CD4-positive, alpha-beta T cell treated with Interleukin-6 at 100 ng/mL for 8 hours (primary cell): ENCODE results near the gene PCDHGB6.
"Not testable (repeated sequence)": the region's sequence is repeated elsewhere in the genome, so short reads cannot be mapped to it uniquely, and the experiment has no call there.

Experiments used
- DNase-seq: peaks from one replicate; pipeline ENCODE4 v3.0.0-alpha.2; 2020; ENCODE audit warnings: mixed read lengths, low spot score

Gene PCDHGB6

DNA sequence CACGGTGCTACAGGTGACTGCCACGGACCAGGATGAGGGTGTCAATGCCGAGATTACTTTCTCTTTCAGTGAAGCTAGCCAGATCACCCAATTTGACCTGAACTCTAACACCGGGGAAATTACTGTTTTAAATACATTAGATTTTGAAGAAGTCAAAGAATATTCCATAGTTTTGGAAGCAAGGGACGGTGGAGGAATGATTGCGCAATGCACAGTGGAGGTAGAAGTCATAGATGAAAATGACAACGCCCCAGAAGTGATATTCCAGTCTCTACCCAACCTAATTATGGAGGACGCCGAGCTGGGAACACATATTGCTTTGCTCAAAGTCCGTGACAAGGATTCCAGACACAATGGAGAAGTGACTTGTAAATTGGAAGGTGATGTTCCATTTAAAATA lies 19.2 kb upstream of the PCDHGB6 start:
- no peak for DNase-seq

GRCh38 chr5:141389153-141390042 lies 18.4 kb upstream of the PCDHGB6 start:
- no peak for DNase-seq

DNA sequence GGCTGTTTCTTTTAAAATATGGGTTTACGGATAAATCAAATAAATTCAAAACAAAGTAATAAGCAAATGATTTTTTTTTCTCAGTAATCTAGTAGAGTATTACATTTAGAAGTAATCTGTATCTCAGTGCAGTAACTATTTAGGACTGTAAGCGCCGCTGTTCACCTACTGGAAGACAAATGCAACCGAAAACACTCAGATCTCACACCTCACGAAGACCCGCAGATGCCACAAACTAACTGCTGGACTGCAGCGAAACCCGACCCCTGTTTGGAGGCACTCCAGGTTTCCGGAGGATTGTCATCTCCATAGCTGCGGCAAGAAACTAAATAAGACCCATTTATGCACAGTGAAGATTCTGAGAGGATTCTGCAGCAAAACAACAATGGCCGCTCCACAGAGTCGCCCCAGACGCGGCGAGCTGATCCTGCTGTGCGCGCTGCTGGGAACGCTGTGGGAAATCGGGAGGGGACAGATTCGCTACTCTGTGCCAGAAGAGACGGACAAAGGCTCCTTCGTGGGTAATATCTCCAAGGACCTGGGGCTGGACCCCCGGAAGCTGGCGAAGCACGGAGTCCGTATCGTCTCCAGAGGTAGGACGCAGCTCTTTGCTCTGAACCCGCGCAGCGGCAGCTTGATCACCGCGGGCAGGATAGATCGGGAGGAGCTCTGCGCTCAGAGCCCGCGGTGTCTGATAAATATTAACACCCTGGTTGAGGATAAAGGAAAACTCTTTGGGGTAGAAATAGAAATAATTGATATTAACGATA lies 15.2 kb upstream of the PCDHGB6 start, which contains the start of gene PCDHGA8:
TSS of gene PCDHGA8 (plus strand) at position 205 of the 770 bp plus-strand sequence. CDS start at position 386, 181 bp downstream.
- no peak for DNase-seq

- DNase-seq: no peak
These were observed 14.6 kb upstream of the PCDHGB6 start for GRCh38 chr5:141393267-141393666.

- DNase-seq: not testable (repeated sequence)
These were observed 13.2 kb upstream of the PCDHGB6 start for GRCh38 chr5:141394401-141395187.

DNA sequence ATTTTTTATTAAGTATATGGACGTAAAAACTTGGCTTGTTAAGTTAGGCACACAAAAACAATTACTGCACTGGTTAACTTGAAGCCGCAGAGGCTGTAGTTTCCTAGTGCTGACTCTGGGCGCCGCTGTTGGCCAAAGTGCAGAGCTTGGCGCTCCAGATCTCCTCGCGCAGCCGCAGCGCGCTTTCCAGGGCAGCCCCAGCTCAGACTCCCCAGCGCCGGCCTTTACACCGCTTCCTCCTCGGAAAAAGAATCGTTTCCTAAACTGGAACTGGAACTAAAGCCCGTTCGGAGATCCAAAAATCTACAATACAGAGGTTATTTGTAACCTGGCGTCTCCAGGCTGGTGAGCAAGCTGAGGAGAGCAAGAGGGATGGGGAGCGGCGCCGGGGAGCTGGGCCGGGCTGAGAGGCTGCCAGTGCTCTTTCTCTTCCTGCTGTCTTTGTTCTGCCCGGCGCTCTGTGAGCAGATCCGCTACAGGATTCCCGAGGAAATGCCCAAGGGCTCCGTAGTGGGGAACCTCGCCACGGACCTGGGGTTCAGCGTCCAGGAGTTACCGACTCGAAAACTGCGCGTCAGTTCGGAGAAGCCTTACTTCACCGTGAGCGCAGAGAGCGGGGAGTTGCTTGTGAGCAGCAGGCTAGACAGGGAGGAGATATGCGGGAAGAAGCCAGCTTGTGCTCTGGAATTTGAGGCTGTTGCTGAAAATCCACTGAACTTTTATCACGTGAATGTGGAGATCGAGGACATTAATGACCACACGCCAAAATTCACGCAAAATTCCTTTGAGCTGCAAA lies 9.9 kb upstream of the PCDHGB6 start, which contains the start of gene PCDHGB5:
TSS of gene PCDHGB5 (plus strand) at position 192 of the 796 bp plus-strand sequence. CDS start at position 373, 181 bp downstream.
- peak; percentile 14 for DNase-seq

DNA sequence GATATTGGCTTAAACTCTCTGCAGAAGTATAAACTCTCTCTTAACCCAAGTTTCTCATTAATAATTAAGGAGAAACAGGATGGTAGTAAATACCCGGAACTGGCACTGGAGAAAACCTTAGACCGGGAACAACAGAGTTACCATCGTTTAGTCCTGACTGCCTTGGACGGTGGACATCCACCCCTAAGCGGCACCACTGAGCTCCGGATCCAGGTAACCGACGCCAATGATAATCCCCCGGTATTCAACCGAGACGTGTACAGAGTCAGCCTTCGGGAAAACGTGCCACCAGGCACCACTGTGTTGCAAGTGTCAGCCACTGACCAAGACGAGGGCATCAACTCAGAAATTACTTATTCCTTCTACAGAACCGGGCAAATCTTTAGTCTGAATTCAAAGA lies 9.2 kb upstream of the PCDHGB6 start:
- no peak for DNase-seq

DNA sequence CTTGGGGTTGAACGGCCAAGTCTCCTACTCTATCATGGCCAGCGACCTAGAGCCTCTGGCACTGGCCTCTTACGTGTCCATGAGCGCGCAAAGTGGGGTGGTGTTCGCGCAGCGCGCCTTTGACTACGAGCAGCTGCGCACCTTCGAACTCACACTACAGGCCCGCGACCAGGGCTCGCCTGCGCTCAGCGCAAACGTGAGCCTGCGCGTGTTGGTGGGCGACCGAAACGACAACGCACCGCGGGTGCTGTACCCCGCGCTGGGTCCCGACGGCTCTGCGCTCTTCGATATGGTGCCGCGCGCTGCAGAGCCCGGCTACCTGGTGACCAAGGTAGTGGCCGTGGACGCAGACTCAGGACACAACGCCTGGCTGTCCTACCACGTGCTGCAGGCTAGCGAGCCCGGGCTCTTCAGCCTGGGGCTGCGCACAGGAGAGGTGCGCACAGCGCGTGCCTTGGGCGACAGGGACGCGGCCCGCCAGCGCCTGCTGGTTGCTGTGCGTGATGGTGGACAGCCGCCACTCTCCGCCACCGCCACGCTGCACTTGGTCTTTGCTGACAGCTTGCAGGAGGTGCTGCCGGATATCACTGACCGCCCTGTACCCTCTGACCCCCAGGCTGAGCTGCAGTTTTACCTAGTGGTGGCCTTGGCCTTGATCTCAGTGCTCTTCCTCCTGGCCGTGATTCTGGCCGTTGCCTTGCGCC lies 8.1 kb upstream of the PCDHGB6 start:
- no peak for DNase-seq

DNA sequence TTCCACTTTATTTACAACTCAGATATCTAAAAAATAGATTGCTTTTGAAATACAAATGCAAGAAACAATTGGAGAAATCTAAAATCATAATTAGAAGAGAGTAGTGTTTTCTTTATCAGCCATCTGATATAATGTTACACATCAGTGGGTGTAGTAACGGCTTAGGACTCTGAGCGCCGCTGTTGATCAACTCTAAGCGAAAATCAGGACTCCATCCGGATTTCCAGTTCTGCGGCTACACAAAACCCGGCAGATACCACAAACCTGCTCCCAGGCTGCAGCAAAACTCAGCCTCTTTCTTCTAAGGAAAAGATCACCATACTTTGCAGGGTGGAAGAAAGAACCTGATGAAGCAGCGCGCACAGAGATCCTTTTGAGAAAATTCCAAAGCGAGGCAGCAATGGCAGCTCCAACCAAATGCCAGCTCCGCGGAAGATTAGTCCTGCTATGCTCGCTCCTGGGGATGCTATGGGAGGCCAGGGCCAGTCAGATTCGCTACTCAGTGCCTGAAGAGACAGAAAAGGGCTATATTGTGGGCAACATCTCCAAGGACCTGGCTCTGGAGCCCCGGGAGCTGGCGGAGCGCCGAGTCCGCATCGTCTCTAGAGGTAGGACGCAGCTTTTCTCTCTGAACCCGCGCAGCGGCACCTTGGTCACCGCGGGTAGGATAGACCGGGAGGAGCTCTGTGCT lies 5.1 kb upstream of the PCDHGB6 start, which contains the start of gene PCDHGA9:
TSS of gene PCDHGA9 (plus strand) at position 226 of the 691 bp plus-strand sequence. CDS start at position 401, 175 bp downstream.
- DNase-seq: no peak

- no peak for DNase-seq
These were observed 4.4 kb upstream of the PCDHGB6 start for GRCh38 chr5:141403387-141403786.

GRCh38 chr5:141409598-141410306 lies 1.9 kb downstream of the PCDHGB6 start:
- no peak for DNase-seq

DNA sequence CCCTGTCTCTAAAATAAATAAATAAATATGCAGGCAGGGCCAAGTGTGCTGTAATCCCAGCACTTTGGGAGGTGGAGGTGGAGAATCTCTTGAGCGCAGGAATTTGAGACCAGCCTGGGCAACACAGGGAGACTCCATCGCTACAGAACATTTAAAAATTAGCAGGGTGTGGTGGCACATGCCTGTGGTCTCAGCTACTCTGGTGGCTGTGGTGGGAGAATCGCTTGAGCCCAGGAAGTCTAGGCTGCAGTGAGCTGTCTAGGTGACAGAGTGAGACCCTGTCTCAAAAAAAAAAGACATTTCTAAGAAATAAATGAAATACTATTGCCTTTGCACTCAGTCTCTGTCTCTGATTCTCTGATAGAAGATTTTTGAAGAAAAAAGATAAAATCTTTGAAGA lies 3.8 kb downstream of the PCDHGB6 start:
- no peak for DNase-seq

DNA sequence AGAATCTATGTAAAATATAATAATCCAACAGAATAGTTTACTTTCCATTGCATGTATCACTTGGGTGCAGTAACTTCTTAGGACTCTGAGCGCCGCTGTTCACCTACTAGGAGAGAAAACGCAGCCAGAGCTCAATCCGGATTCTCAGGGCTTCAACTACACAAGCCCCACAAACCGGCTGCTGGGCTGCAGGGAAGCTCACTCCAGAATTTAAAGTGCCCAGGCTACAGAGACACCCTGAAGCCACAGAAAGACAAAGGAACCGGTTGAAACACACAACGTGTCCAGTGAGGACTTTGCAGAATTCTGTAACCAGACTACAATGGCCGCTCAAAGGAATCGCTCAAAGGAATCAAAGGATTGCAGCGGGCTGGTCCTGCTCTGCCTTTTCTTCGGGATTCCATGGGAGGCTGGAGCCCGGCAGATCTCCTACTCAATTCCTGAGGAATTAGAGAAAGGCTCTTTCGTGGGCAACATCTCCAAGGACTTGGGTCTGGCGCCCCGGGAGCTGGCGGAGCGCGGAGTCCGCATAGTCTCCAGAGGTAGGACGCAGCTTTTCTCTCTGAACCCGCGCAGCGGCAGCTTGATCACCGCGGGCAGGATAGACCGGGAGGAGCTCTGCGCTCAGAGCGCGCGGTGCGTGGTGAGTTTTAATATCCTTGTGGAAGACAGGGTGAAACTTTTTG lies 5.2 kb downstream of the PCDHGB6 start, which contains the start of gene PCDHGA10:
TSS of gene PCDHGA10 (plus strand) at position 134 of the 686 bp plus-strand sequence. CDS start at position 323, 189 bp downstream.
- DNase-seq: peak; percentile 53

- no peak for DNase-seq
These were observed 5.8 kb downstream of the PCDHGB6 start for GRCh38 chr5:141413540-141414069.

DNA sequence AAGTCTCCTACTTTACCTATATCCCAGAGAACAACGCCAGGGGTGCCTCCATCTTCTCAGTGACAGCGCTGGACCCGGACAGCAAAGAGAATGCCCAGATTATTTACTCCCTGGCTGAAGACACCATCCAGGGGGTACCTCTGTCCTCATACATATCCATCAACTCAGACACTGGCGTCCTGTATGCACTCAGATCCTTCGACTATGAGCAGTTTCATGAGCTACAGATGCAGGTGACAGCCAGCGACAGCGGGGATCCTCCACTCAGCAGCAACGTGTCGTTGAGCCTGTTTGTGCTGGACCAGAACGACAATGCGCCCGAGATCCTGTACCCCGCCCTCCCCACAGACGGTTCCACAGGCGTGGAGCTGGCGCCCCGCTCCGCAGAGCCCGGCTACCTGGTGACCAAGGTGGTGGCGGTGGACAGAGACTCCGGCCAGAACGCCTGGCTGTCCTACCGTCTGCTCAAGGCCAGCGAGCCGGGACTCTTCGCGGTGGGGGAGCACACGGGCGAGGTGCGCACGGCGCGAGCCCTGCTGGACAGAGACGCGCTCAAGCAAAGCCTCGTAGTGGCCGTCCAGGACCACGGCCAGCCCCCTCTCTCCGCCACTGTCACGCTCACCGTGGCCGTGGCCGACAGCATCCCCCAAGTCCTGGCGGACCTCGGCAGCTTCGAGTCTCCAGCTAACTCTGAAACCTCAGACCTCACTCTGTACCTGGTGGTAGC lies 6.9 kb downstream of the PCDHGB6 start:
- DNase-seq: not testable (repeated sequence)

- DNase-seq: not testable (repeated sequence)
These were observed 7.4 kb downstream of the PCDHGB6 start for GRCh38 chr5:141415275-141415618.

DNA sequence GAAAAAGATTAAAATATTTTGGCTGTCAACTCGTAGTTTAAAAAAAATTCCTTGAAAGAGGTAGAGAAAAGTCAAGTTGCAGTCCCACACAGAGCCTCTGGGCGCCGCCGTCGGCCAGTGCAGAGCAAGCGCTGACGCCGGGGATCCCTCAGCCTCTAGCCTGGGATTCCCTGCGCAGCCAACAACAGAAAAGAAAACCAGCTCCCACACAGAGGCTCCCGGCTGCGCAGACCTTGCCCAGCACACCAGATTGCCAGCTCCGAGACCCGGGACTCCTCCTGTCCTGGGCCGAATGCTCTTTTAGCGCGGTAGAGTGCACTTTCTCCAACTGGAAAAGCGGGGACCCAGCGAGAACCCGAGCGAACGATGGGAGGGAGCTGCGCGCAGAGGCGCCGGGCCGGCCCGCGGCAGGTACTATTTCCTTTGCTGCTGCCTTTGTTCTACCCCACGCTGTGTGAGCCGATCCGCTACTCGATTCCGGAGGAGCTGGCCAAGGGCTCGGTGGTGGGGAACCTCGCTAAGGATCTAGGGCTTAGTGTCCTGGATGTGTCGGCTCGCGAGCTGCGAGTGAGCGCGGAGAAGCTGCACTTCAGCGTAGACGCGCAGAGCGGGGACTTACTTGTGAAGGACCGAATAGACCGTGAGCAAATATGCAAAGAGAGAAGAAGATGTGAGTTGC lies 9.8 kb downstream of the PCDHGB6 start, which contains the start of gene PCDHGB7:
TSS of gene PCDHGB7 (plus strand) at position 184 of the 679 bp plus-strand sequence. CDS start at position 367, 183 bp downstream.
- peak; percentile 13 for DNase-seq
